ENCODE data around the gene DENND2C. TPM values are rescaled to one million over a fixed set of nuclear protein-coding genes. Genes with fewer than 3 reads are reported as not detected.

Gene DENND2C
- total and polyA plus RNA-seq, 3 donors from 2014 or later = 10.5 to 18.8 (median 15.0) TPM

DNA sequence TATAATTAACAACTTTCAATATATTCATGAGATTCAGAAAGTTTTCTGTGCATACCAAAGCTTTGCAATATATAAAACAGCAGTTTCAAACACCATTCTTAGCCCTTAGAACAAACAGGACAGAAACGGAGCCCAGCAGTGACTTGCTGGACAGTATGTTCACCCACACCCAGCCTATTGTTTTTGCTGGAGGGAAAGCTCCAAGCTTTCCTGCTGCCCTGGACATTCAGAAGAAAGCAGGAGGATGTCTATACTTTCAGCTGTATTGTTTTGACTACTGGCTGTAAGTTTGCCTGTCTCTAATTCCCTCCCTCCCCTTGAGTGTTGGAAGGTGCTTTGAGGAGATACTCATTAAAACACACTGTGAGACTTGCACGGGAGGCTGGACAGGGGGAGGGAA is 9.6 kb downstream of the DENND2C start:
- DNase-seq = no peak
- Histone ChIP-seq H3K27ac (no peak overlapping the region), H3K4me1 (no peaks in the 10 kb centered on the region), H3K36me3 (ENCODE audit: low read depth, missing control alignments) (no peaks in the 10 kb centered on the region), H3K27me3 (no peaks in the 10 kb centered on the region), H3K9me3 (no peaks in the 10 kb centered on the region), H3K4me3 (no peak overlapping the region)
- TF ChIP-seq POLR2A (IDR thresholded peaks at IDR 0.05) (no peak), CTCF (IDR thresholded peaks at IDR 0.05) (no peak)
- intact Hi-C loops (cut with DNase I; ENCODE audit: low total_unique reads) = no loop called here
- 36 to 57% methylated on average over 2 of the region's 2 CpGs for WGBS, 2 donors

- TF ChIP-seq CTCF (IDR thresholded peaks at IDR 0.05) (no peak), POLR2A (IDR thresholded peaks at IDR 0.05) (no peak)
- no peak overlapping the region for H3K27ac ChIP-seq
- intact Hi-C loops (cut with DNase I; ENCODE audit: low total_unique reads) = no loop called here
- no peaks in the 10 kb centered on the region for H3K27me3 ChIP-seq
- no peaks in the 10 kb centered on the region for H3K36me3 ChIP-seq (ENCODE audit: low read depth, missing control alignments)
- whole genome bisulfite sequencing, 2 donors = 73% methylated on average over 2 of the region's 2 CpGs
- no peaks in the 10 kb centered on the region for H3K4me1 ChIP-seq
- DNase-seq = no peak
- no peaks in the 10 kb centered on the region for H3K9me3 ChIP-seq
- H3K4me3 ChIP-seq = no peak overlapping the region
Observed at GRCh38 chr1:114651893-114652292, 18.0 kb downstream of the DENND2C start.

GRCh38 chr1:114648503-114648902 is 21.3 kb downstream of the DENND2C start:
- Histone ChIP-seq H3K27ac (no peak overlapping the region), H3K4me3 (no peak overlapping the region), H3K9me3 (no peaks in the 10 kb centered on the region), H3K4me1 (no peaks in the 10 kb centered on the region), H3K36me3 (ENCODE audit: low read depth, missing control alignments) (no peaks in the 10 kb centered on the region), H3K27me3 (no peaks in the 10 kb centered on the region)
- intact Hi-C loops (cut with DNase I; ENCODE audit: low total_unique reads) = no loop called here
- TF ChIP-seq CTCF (IDR thresholded peaks at IDR 0.05) (no peak), POLR2A (IDR thresholded peaks at IDR 0.05) (no peak)
- DNase-seq = no peak
- 93 to 96% methylated on average over 1 of the region's 1 CpG for WGBS, 2 donors

- WGBS, 2 donors = 86 to 96% methylated on average over 2 of the region's 2 CpGs
- intact Hi-C loops (cut with DNase I; ENCODE audit: low total_unique reads) = no loop called here
Observed at GRCh38 chr1:114641377-114641776, 28.5 kb downstream of the DENND2C start.

More at GRCh38 chr1:114641377-114641776, 28.5 kb downstream of the DENND2C start:
- Histone ChIP-seq H3K27me3 (no peaks in the 10 kb centered on the region), H3K36me3 (ENCODE audit: low read depth, missing control alignments) (no peaks in the 10 kb centered on the region), H3K9me3 (no peaks in the 10 kb centered on the region), H3K4me1 (no peaks in the 10 kb centered on the region), H3K27ac (no peak overlapping the region), H3K4me3 (no peak overlapping the region)
- no peak for DNase-seq
- no peak for TF ChIP-seq POLR2A (IDR thresholded peaks at IDR 0.05)
- TF ChIP-seq CTCF (IDR thresholded peaks at IDR 0.05) = no peak

All from testis (tissue), 3 donors.